ENCODE measurements around the gene UBASH3B. TPM values are rescaled to one million over a fixed set of nuclear protein-coding genes. Genes with fewer than 3 reads are reported as not detected.

UBASH3B gene
- total RNA-seq, 1 experiment from 2014 or later, result 8.0 TPM

GRCh38 chr11:122686111-122686510 lies 30.6 kb downstream of the UBASH3B start:
- no peak overlapping the region for H4K5ac ChIP-seq (ENCODE audit: insufficient read length, low read depth, low read length)
- no peak overlapping the region for H3K27ac ChIP-seq (ENCODE audit: insufficient read length, low read depth, low read length)
- H3K4ac ChIP-seq (ENCODE audit: low read depth, low read length), result no peak overlapping the region
- no peak overlapping the region for H2BK120ac ChIP-seq (ENCODE audit: low read depth, low read length, poor library complexity, severe bottlenecking)
- no peak overlapping the region for H4K91ac ChIP-seq (ENCODE audit: insufficient read length, low read depth, low read length)
- H3K56ac ChIP-seq (ENCODE audit: insufficient read length, low read depth, low read length), result no peak overlapping the region
- H3K23me2 ChIP-seq (ENCODE audit: insufficient read length, low read depth, low read length, poor library complexity, severe bottlenecking), result no peaks in the 10 kb centered on the region
- TF ChIP-seq, protein P1, sequence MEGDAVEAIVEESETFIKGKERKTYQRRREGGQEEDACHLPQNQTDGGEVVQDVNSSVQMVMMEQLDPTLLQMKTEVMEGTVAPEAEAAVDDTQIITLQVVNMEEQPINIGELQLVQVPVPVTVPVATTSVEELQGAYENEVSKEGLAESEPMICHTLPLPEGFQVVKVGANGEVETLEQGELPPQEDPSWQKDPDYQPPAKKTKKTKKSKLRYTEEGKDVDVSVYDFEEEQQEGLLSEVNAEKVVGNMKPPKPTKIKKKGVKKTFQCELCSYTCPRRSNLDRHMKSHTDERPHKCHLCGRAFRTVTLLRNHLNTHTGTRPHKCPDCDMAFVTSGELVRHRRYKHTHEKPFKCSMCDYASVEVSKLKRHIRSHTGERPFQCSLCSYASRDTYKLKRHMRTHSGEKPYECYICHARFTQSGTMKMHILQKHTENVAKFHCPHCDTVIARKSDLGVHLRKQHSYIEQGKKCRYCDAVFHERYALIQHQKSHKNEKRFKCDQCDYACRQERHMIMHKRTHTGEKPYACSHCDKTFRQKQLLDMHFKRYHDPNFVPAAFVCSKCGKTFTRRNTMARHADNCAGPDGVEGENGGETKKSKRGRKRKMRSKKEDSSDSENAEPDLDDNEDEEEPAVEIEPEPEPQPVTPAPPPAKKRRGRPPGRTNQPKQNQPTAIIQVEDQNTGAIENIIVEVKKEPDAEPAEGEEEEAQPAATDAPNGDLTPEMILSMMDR (conservative IDR thresholded peaks at IDR 0.05), result no peak
- H3K27me3 ChIP-seq (ENCODE audit: insufficient read depth, low read length), result no peaks in the 10 kb centered on the region
- H2AFZ ChIP-seq (ENCODE audit: low read length), result no peak overlapping the region
- H3T11ph ChIP-seq (ENCODE audit: low read length), result no peak overlapping the region
- no peak overlapping the region for H3K18ac ChIP-seq (ENCODE audit: insufficient read length, low read depth, low read length)
- no peaks in the 10 kb centered on the region for H3K36me3 Mint-ChIP-seq (ENCODE audit: insufficient read depth in 1 of 3, low read depth in 3 of 3)
- H2BK5ac ChIP-seq (ENCODE audit: insufficient read length, low read length), result no peak overlapping the region
- H2BK20ac ChIP-seq (ENCODE audit: low read depth, low read length, poor library complexity, severe bottlenecking), result no peak overlapping the region
- H3K14ac ChIP-seq (ENCODE audit: insufficient read depth, low read length), result no peak overlapping the region
- no peak overlapping the region for H2BK15ac ChIP-seq (ENCODE audit: low read depth, low read length)
- no peaks in the 10 kb centered on the region for H3K9me3 ChIP-seq (ENCODE audit: control insufficient read depth, low read depth, low read length)
- H3K27ac Mint-ChIP-seq, result peak overlapping the region in 2 of 3 experiments; percentile 3 to 24; a peak in 2 of 7 replicates
- H3K79me1 ChIP-seq (ENCODE audit: insufficient read depth, low read depth, low read length, poor library complexity, severe bottlenecking), result no peaks in the 10 kb centered on the region
- H3K4me1 ChIP-seq (ENCODE audit: insufficient read depth, low read length), result no peaks in the 10 kb centered on the region
- peak overlapping the region; percentile 38 for H3K23ac ChIP-seq (ENCODE audit: insufficient read length, low read depth, low read length)
- no peak overlapping the region for H3K9ac ChIP-seq (ENCODE audit: extremely low read depth, insufficient read length, low read length)
- no peak overlapping the region for H3K4me2 ChIP-seq (ENCODE audit: insufficient read depth, insufficient read length, low read length)
- no peak for DNase-seq
- no peak overlapping the region for H2AK5ac ChIP-seq (ENCODE audit: insufficient read length, low read length)
- WGBS (ENCODE audit: extremely low coverage, insufficient read length, low lambda C conversion rate), result no CpG with 5 or more reads among the region's 8 CpGs
- H3K4me3 Mint-ChIP-seq, result no peak overlapping the region
- H4K8ac ChIP-seq (replicated peaks; ENCODE audit: insufficient read length, low read depth, low read length), result no peak overlapping the region
- H3K27me3 Mint-ChIP-seq (ENCODE audit: low read depth), result no peaks in the 10 kb centered on the region
- H2BK12ac ChIP-seq (ENCODE audit: insufficient read length, low read depth, low read length), result no peak overlapping the region
- peaks cover 12% of the 10 kb centered on the region in 2 experiments for H3K4me1 Mint-ChIP-seq
- no peaks in the 10 kb centered on the region; the same call in 1 of the 2 replicates for H3K79me2 ChIP-seq (ENCODE audit: insufficient read depth, low read length)
- no peaks in the 10 kb centered on the region for H4K20me1 ChIP-seq (ENCODE audit: control insufficient read depth, insufficient read depth, insufficient read length)
- no peaks in the 10 kb centered on the region; a peak in 1 of 5 replicates for H3K9me3 Mint-ChIP-seq
